Endothelial cell of umbilical vein (primary cell): ENCODE measurements around the gene WSB2. TPM values are rescaled to one million over a fixed set of nuclear protein-coding genes. Genes with fewer than 3 reads are reported as not detected.
A peak's percentile ranks its signal among the peaks of the same experiment; 100 is the strongest.

Source experiments
- BruUV-seq: library from RNA; stranded (reverse); fragments of 400-500 nt; replicated peaks from 2 replicates; lab custom pipeline; 2021; lab: Mats Ljungman, UMichigan
- CTCF ChIA-PET: fragments of 300-600, 350-600 bp; sonication (Branson Sonifier 250); formaldehyde crosslinking; loops from one replicate; lab custom pipeline; 2021; ENCODE audit warnings: antibody characterized with exemption, inconsistent platforms; lab: Charles Lee
- POLR2A ChIA-PET: fragments of 300-600, 350-600 bp; sonication (Branson Sonifier 250); formaldehyde crosslinking; loops from one replicate; lab custom pipeline; 2021; ENCODE audit warnings: antibody characterized with exemption, inconsistent platforms; lab: Charles Lee
- DNase-seq: peaks from one replicate; pipeline ENCODE4 v3.0.0-alpha.2; 2011; ENCODE audit warnings: low read depth, low spot score
- FAIRE-seq: peaks from 2 replicates; lab custom pipeline; 2011; peaks lifted over from hg19 to GRCh38; lab: Jason Lieb, UNC
- H2AFZ ChIP-seq: 2 replicates; pipeline ENCODE4 v1.6.0; 2012; ENCODE audit warnings: low read depth, low read length, control low read depth, inconsistent platforms
- H3K27ac ChIP-seq: 2 replicates; pipeline ENCODE4 v1.5.1; 2011; ENCODE audit warnings: low read depth, mild to moderate bottlenecking, control low read depth, low read length, moderate library complexity; ENCODE audit not compliant: insufficient read depth
- H3K27me3 ChIP-seq, 2 experiments: 2 replicates each; pipeline versions ENCODE4 v1.6.0 to v1.6.1; 2011; ENCODE audit warnings: low read length in 2 of 2, mixed read lengths in 1 of 2; ENCODE audit not compliant: control insufficient read depth in 2 of 2, insufficient read depth in 2 of 2
- H3K36me3 ChIP-seq, 2 experiments: 2 replicates in 1 of 2; 3 replicates in 1 of 2; pipeline ENCODE4 v1.5.1; 2011; ENCODE audit warnings: low read length in 2 of 2, mild to moderate bottlenecking in 1 of 2, moderate library complexity in 1 of 2; ENCODE audit not compliant: control insufficient read depth in 2 of 2, insufficient read depth in 2 of 2; ENCODE audit errors: extremely low read depth in 1 of 2
- H3K4me1 ChIP-seq: 3 replicates; pipeline ENCODE4 v1.5.1; 2011; ENCODE audit warnings: mild to moderate bottlenecking, low read length; ENCODE audit not compliant: control insufficient read depth, insufficient read depth; ENCODE audit errors: extremely low read depth
- H3K4me2 ChIP-seq: 2 replicates; pipeline ENCODE4 v1.6.1; 2011; ENCODE audit warnings: low read length, control low read depth, mixed read lengths; ENCODE audit not compliant: insufficient read depth
- H3K4me3 ChIP-seq, 3 experiments: fragments of 200-600 bp in 1 of 3; sonication (generic), shearing (Covaris generic) in 1 of 3; replicated peaks in 1 of 3; 2 replicates each; pipeline ENCODE4 v1.5.1; 2011 to 2016; ENCODE audit warnings: control low read depth in 3 of 3, low read length in 3 of 3, mild to moderate bottlenecking in 2 of 3, inconsistent platforms in 1 of 3, low read depth in 1 of 3, moderate library complexity in 1 of 3; ENCODE audit not compliant: insufficient read depth in 1 of 3
- H3K79me2 ChIP-seq: 2 replicates; pipeline ENCODE4 v1.6.0; 2012; ENCODE audit warnings: low read length, inconsistent platforms; ENCODE audit not compliant: control insufficient read depth, insufficient read depth
- H3K9ac ChIP-seq: replicated peaks from 2 replicates; pipeline ENCODE3; 2011; ENCODE audit warnings: low read length, control low read depth; ENCODE audit not compliant: insufficient read depth; ENCODE audit errors: extremely low read depth
- H3K9me1 ChIP-seq: replicated peaks from 3 replicates; pipeline ENCODE4 v1.6.0; 2011; ENCODE audit warnings: mild to moderate bottlenecking, low read length; ENCODE audit not compliant: control insufficient read depth, insufficient read depth; ENCODE audit errors: extremely low read depth
- H3K9me3 ChIP-seq: replicated peaks from 2 replicates; pipeline ENCODE4 v1.5.1; 2012; ENCODE audit warnings: low read length, inconsistent platforms; ENCODE audit not compliant: control insufficient read depth, insufficient read depth
- H4K20me1 ChIP-seq: replicated peaks from 2 replicates; pipeline ENCODE3; 2011; ENCODE audit warnings: mild to moderate bottlenecking, low read length; ENCODE audit not compliant: control insufficient read depth, insufficient read depth; ENCODE audit errors: extremely low read depth
- CTCF ChIP-seq, 2 donors: IDR thresholded peaks; 1 replicate in 1 of 2; 2 replicates in 1 of 2; pipeline ENCODE4 v1.5.1; 2011; ENCODE audit warnings: low read length in 2 of 2, mild to moderate bottlenecking in 2 of 2, moderate library complexity in 2 of 2, control low read depth in 1 of 2, inconsistent platforms in 1 of 2, low read depth in 1 of 2; ENCODE audit not compliant: insufficient read depth in 1 of 2; ENCODE audit errors: extremely low read depth in 1 of 2
- FOS ChIP-seq: IDR thresholded peaks from 2 replicates; pipeline ENCODE4 v1.6.1; 2011; ENCODE audit warnings: mild to moderate bottlenecking, low read length, moderate library complexity, borderline replicate concordance; ENCODE audit not compliant: insufficient read depth
- GATA2 ChIP-seq: IDR thresholded peaks from 2 replicates; pipeline ENCODE4 v1.7.0; 2011; ENCODE audit warnings: low read depth, mild to moderate bottlenecking, moderate library complexity, mixed read lengths, low read length; ENCODE audit not compliant: insufficient read length, insufficient read depth
- POLR2A ChIP-seq: IDR thresholded peaks from 2 replicates; pipeline ENCODE4 v1.6.1; 2012; ENCODE audit warnings: low read depth, mild to moderate bottlenecking, control low read depth, low read length
- POLR2AphosphoS5 ChIP-seq: IDR thresholded peaks from 2 replicates; pipeline ENCODE4 v1.6.1; 2012; ENCODE audit warnings: low read depth, mild to moderate bottlenecking, control low read depth, low read length, moderate library complexity; ENCODE audit not compliant: insufficient read depth
- dilution Hi-C: fragments of 300-500 bp; cut with MboI; formaldehyde crosslinking; loops from one replicate; pipeline ENCODE4 v1.15.0; 2019; ENCODE audit warnings: low sequenced_read_pairs; ENCODE audit not compliant: extremely low pct_ligation_motif_present
- intact Hi-C: fragments of 100-400 bp; cut with micrococcal nuclease; formaldehyde crosslinking; loops from one replicate; pipeline ENCODE4 v1.10.0; 2022
- polyA plus RNA-seq, 4 experiments: library from polyadenylated mRNA; depleted of rRNA in 3 of 4; stranded (reverse) in 3 of 4; unstranded in 1 of 4; fragments of >200 nt; gene quantifications; 2 replicates each; pipeline versions ENCODE4 v1.2.1 to v1.2.3, GENCODE V29; 2011 to 2012; ENCODE audit warnings: missing spikeins in 1 of 4
- total RNA-seq: library from RNA; stranded (reverse); gene quantifications from 2 replicates; pipeline ENCODE4 v1.2.3, GENCODE V29; 2021

The WSB2 gene
- total and polyA plus RNA-seq, 2 donors (not counting 3 experiments of a cell fraction or from before 2014, with no cell fraction given): 73.6 to 107 TPM

- DNase-seq: no peak
- Histone ChIP-seq H3K4me1 (peaks cover 9% of the 10 kb centered on the region), H3K9ac (no peak overlapping the region), H3K27me3 (no peaks in the 10 kb centered on the region), H3K9me1 (no peaks in the 10 kb centered on the region), H3K27ac (no peak overlapping the region), H4K20me1 (no peaks in the 10 kb centered on the region), H3K4me2 (no peak overlapping the region), H3K9me3 (no peaks in the 10 kb centered on the region), H3K79me2 (peaks cover 10% of the 10 kb centered on the region), H3K36me3 (peaks cover 0 to 5% of the 10 kb centered on the region in 2 experiments), H3K4me3 (no peak overlapping the region), H2AFZ (no peak overlapping the region)
- dilution Hi-C loops (no loop called here), intact Hi-C loops (no loop called here)
- ChIA-PET POLR2A (no interaction called here), CTCF (interaction anchor here (1.1 to 3.2 kb wide), 8 partner anchors 10 to 1113 kb away, joined by 3 to 14 read pairs (median 4); partner anchors contain the start of genes HSPB8 and PEBP1)
- TF ChIP-seq POLR2AphosphoS5 (no peak), POLR2A (no peak)
- FAIRE-seq: no peak
- no TSS peak for BruUV-seq
Measured at GRCh38 chr12:118065380-118065779, 4.4 kb upstream of the WSB2 start.

GRCh38 chr12:118064608-118065007, 3.6 kb upstream of the WSB2 start:
- intact Hi-C loops (no loop called here), dilution Hi-C loops (no loop called here)
- no peak overlapping the region for H2AFZ ChIP-seq
- H3K36me3 ChIP-seq: peaks cover 0 to 5% of the 10 kb centered on the region in 2 experiments
- DNase-seq (peak; percentile 9), FAIRE-seq (peak; percentile 49)
- no peak for TF ChIP-seq GATA2
- TF ChIP-seq FOS: no peak
- peak in 1 of 2 donors; percentile 11 for TF ChIP-seq CTCF (IDR thresholded peaks at IDR 0.05; ENCODE audit: extremely low read depth in 1 of 2, insufficient read depth in 1 of 2, low read depth in 1 of 2, low read length in 2 of 2)
- no peak for TF ChIP-seq POLR2AphosphoS5
- peaks cover 11% of the 10 kb centered on the region for H3K4me1 ChIP-seq
- no peaks in the 10 kb centered on the region for H4K20me1 ChIP-seq
- POLR2A ChIA-PET: no interaction called here
- no peaks in the 10 kb centered on the region for H3K9me3 ChIP-seq
- H3K4me2 ChIP-seq: no peak overlapping the region
- H3K79me2 ChIP-seq: peaks cover 15% of the 10 kb centered on the region
- no TSS peak for BruUV-seq
- no peak overlapping the region for H3K4me3 ChIP-seq
- H3K9me1 ChIP-seq: no peaks in the 10 kb centered on the region
- H3K27me3 ChIP-seq: no peaks in the 10 kb centered on the region
- CTCF ChIA-PET: interaction anchor here (0.8 to 3.2 kb wide), 12 partner anchors 9 to 1114 kb away, joined by 3 to 14 read pairs (median 4); partner anchors contain the start of genes HSPB8 and PEBP1
- H3K9ac ChIP-seq: no peak overlapping the region
- H3K27ac ChIP-seq: no peak overlapping the region
